Endodermal cell (in vitro differentiated cells): ENCODE results near the gene KLK2. TPM values are rescaled to one million over a fixed set of nuclear protein-coding genes. Genes with fewer than 3 reads are reported as not detected.

ENCODE experiments used
- DNase-seq: peaks from one replicate; pipeline ENCODE4 v3.0.0-alpha.2; 2017
- H3K27ac ChIP-seq: 2 replicates; pipeline ENCODE4 v1.5.1; 2013; ENCODE audit warnings: mild to moderate bottlenecking, low read depth, low read length, moderate library complexity
- H3K27me3 ChIP-seq: 2 replicates; pipeline ENCODE4 v1.6.1; 2013; ENCODE audit warnings: mild to moderate bottlenecking, low read length, moderate library complexity; ENCODE audit not compliant: insufficient read depth, control insufficient read depth, poor library complexity, severe bottlenecking
- H3K36me3 ChIP-seq: 2 replicates; pipeline ENCODE4 v1.7.0; 2013; ENCODE audit warnings: mild to moderate bottlenecking, low read length, moderate library complexity; ENCODE audit not compliant: control insufficient read depth, insufficient read depth
- H3K4me1 ChIP-seq: one replicate; pipeline ENCODE4 v1.7.0; 2013; ENCODE audit warnings: low read length; ENCODE audit not compliant: control insufficient read depth, insufficient read depth
- H3K4me3 ChIP-seq: 2 replicates; pipeline ENCODE4 v1.5.1; 2013; ENCODE audit warnings: mild to moderate bottlenecking, low read length, moderate library complexity
- H3K9ac ChIP-seq: 2 replicates; pipeline ENCODE4 v1.6.1; 2013; ENCODE audit warnings: mild to moderate bottlenecking, low read length, moderate library complexity; ENCODE audit not compliant: poor library complexity, severe bottlenecking; ENCODE audit errors: extremely low read depth
- H3K9me3 ChIP-seq: 2 replicates; pipeline ENCODE4 v1.6.1; 2013; ENCODE audit warnings: mild to moderate bottlenecking, low read length, moderate library complexity; ENCODE audit not compliant: control insufficient read depth
- H3K27ac Mint-ChIP-seq: 2 replicates; pipeline ENCODE4 v1.8.0; 2020; ENCODE audit warnings: mixed read lengths
- H3K27me3 Mint-ChIP-seq: 2 replicates; pipeline ENCODE4 v1.8.0; 2021; ENCODE audit warnings: mild to moderate bottlenecking, mixed read lengths; ENCODE audit not compliant: insufficient read depth
- H3K36me3 Mint-ChIP-seq: 2 replicates; pipeline ENCODE4 v1.8.0; 2020; ENCODE audit warnings: low read depth, mixed read lengths
- H3K4me1 Mint-ChIP-seq: 2 replicates; pipeline ENCODE4 v1.8.0; 2020; ENCODE audit warnings: mixed read lengths
- H3K4me3 Mint-ChIP-seq: 2 replicates; pipeline ENCODE4 v1.8.0; 2020; ENCODE audit warnings: mild to moderate bottlenecking, moderate library complexity, mixed read lengths
- H3K9me3 Mint-ChIP-seq: 2 replicates; pipeline ENCODE4 v1.8.0; 2020; ENCODE audit warnings: mild to moderate bottlenecking, mixed read lengths
- WGBS, 2 experiments: methylation state at CpG; one replicate each; pipeline versions ENCODE4 v1.1.5 to v1.1.7; 2013; ENCODE audit warnings: missing lambda C conversion rate in 2 of 2, mixed read lengths in 1 of 2; ENCODE audit not compliant: insufficient coverage in 1 of 2, insufficient read length in 1 of 2; 5-methylcytosine and 5-hydroxymethylcytosine counted together
- total RNA-seq, 2 donors: library from RNA; stranded (reverse); fragmentation: NEBNext Ultra II Directional in 1 of 2; extraction: Animal tissue kit (Norgen Biotek cat#: 25700) in 1 of 2; gene quantifications; 2 replicates in 1 of 2; 3 replicates in 1 of 2; pipeline ENCODE4 v1.2.1, GENCODE V29; 2021
- TF ChIP-seq, protein P1 (sequence below): fragments of 200-600 bp; sonication (generic); conservative IDR thresholded peaks from 2 replicates; pipeline ENCODE4 v1.5.0; 2021; ENCODE audit warnings: antibody characterized with exemption, mild to moderate bottlenecking

The KLK2 gene
- total RNA-seq, 2 donors from 2014 or later: 0.35 TPM; not detected in 1

DNA sequence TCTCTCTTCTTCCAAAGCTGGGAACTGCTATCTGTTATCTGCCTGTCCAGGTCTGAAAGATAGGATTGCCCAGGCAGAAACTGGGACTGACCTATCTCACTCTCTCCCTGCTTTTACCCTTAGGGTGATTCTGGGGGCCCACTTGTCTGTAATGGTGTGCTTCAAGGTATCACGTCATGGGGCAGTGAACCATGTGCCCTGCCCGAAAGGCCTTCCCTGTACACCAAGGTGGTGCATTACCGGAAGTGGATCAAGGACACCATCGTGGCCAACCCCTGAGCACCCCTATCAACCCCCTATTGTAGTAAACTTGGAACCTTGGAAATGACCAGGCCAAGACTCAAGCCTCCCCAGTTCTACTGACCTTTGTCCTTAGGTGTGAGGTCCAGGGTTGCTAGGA lies 13.4 kb upstream of the KLK2 start:
- H3K27me3 ChIP-seq: no peaks in the 10 kb centered on the region
- Mint-ChIP-seq H3K27ac (no peak overlapping the region), H3K4me3 (no peak overlapping the region), H3K9me3 (no peaks in the 10 kb centered on the region), H3K27me3 (peaks cover 78% of the 10 kb centered on the region), H3K4me1 (no peaks in the 10 kb centered on the region), H3K36me3 (no peaks in the 10 kb centered on the region)
- peaks cover 6% of the 10 kb centered on the region for H3K9me3 ChIP-seq
- WGBS, 2 experiments: 80% methylated on average over 4 of the region's 4 CpGs; no CpG with 5 or more reads in 1 of the 2 experiments
- no peak overlapping the region for H3K27ac ChIP-seq
- no peak for DNase-seq
- H3K4me1 ChIP-seq: no peaks in the 10 kb centered on the region
- H3K9ac ChIP-seq: no peak overlapping the region
- TF ChIP-seq, protein P1, sequence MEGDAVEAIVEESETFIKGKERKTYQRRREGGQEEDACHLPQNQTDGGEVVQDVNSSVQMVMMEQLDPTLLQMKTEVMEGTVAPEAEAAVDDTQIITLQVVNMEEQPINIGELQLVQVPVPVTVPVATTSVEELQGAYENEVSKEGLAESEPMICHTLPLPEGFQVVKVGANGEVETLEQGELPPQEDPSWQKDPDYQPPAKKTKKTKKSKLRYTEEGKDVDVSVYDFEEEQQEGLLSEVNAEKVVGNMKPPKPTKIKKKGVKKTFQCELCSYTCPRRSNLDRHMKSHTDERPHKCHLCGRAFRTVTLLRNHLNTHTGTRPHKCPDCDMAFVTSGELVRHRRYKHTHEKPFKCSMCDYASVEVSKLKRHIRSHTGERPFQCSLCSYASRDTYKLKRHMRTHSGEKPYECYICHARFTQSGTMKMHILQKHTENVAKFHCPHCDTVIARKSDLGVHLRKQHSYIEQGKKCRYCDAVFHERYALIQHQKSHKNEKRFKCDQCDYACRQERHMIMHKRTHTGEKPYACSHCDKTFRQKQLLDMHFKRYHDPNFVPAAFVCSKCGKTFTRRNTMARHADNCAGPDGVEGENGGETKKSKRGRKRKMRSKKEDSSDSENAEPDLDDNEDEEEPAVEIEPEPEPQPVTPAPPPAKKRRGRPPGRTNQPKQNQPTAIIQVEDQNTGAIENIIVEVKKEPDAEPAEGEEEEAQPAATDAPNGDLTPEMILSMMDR: no peak
- H3K4me3 ChIP-seq: no peak overlapping the region
- no peaks in the 10 kb centered on the region for H3K36me3 ChIP-seq

DNA sequence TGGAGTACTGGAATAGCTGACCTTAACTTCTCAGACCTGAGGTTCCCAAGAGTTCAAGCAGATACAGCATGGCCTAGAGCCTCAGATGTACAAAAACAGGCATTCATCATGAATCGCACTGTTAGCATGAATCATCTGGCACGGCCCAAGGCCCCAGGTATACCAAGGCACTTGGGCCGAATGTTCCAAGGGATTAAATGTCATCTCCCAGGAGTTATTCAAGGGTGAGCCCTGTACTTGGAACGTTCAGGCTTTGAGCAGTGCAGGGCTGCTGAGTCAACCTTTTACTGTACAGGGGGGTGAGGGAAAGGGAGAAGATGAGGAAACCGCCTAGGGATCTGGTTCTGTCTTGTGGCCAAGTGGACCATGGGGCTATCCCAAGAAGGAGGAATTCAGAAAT lies 12.2 kb upstream of the KLK2 start:
- H3K9ac ChIP-seq: no peak overlapping the region
- no peak for DNase-seq
- TF ChIP-seq, protein P1: no peak
- H3K4me3 Mint-ChIP-seq: no peak overlapping the region
- no peaks in the 10 kb centered on the region for H3K9me3 Mint-ChIP-seq
- no peaks in the 10 kb centered on the region for H3K4me1 ChIP-seq
- WGBS, 2 experiments: 66 to 68% methylated on average over 4 to 5 of the region's 5 CpGs
- no peaks in the 10 kb centered on the region for H3K27me3 ChIP-seq
- H3K27ac ChIP-seq: no peak overlapping the region
- no peak overlapping the region for H3K27ac Mint-ChIP-seq
- no peaks in the 10 kb centered on the region for H3K36me3 Mint-ChIP-seq
- H3K36me3 ChIP-seq: no peaks in the 10 kb centered on the region
- no peak overlapping the region for H3K4me3 ChIP-seq
- H3K4me1 Mint-ChIP-seq: no peaks in the 10 kb centered on the region
- peaks cover 6% of the 10 kb centered on the region for H3K9me3 ChIP-seq
- H3K27me3 Mint-ChIP-seq: peaks cover 77% of the 10 kb centered on the region

DNA sequence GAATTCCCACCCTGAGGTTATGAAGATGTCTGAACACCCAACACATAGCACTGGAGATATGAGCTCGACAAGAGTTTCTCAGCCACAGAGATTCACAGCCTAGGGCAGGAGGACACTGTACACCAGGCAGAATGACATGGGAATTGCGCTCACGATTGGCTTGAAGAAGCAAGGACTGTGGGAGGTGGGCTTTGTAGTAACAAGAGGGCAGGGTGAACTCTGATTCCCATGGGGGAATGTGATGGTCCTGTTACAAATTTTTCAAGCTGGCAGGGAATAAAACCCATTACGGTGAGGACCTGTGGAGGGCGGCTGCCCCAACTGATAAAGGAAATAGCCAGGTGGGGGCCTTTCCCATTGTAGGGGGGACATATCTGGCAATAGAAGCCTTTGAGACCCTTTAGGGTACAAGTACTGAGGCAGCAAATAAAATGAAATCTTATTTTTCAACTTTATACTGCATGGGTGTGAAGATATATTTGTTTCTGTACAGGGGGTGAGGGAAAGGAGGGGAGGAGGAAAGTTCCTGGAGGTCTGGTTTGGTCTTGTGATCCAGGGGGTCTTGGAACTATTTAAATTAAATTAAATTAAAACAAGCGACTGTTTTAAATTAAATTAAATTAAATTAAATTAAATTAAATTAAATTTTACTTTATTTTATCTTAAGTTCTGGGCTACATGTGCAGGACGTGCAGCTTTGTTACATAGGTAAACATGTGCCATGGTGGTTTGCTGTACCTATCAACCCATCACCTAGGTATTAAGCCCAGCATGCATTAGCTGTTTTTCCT lies 11.5 kb upstream of the KLK2 start:
- Mint-ChIP-seq H3K27ac (no peak overlapping the region), H3K4me1 (no peaks in the 10 kb centered on the region), H3K27me3 (peaks cover 77% of the 10 kb centered on the region), H3K36me3 (no peaks in the 10 kb centered on the region), H3K4me3 (no peak overlapping the region), H3K9me3 (no peaks in the 10 kb centered on the region)
- Histone ChIP-seq H3K27ac (no peak overlapping the region), H3K36me3 (no peaks in the 10 kb centered on the region), H3K27me3 (no peaks in the 10 kb centered on the region), H3K9me3 (peaks cover 6% of the 10 kb centered on the region), H3K4me1 (no peaks in the 10 kb centered on the region), H3K9ac (no peak overlapping the region), H3K4me3 (no peak overlapping the region)
- WGBS, 2 experiments: 74 to 79% methylated on average over 5 to 6 of the region's 7 CpGs
- TF ChIP-seq, protein P1: no peak
- no peak for DNase-seq
